ENCODE results near the gene TPRKB.
"Not testable (repeated sequence)": the region's sequence is repeated elsewhere in the genome, so short reads cannot be mapped to it uniquely, and the experiment has no call there.

The TPRKB gene

GRCh38 chr2:73736855-73737779 lies at the start of gene TPRKB:
TSS of gene TPRKB (minus strand) at chr2:73737345. CDS start at chr2:73734569, 2,776 bp downstream.
- DNase-seq (ENCODE audit: low spot score) = peak; percentile 97
- in situ Hi-C loops (cut with MboI; ENCODE audit: low sequenced_read_pairs, unreplicated experiment) = no loop called here
- TF ChIP-seq CTCF (IDR thresholded peaks at IDR 0.05; ENCODE audit: borderline replicate concordance, control extremely low read depth, extremely low read depth, insufficient read depth, missing control alignments) = no peak

- DNase-seq (ENCODE audit: low spot score); in situ Hi-C loops (cut with MboI; ENCODE audit: low sequenced_read_pairs, unreplicated experiment): not testable (repeated sequence)
Measured at GRCh38 chr2:73783883-73784282, 46.7 kb upstream of the TPRKB start, which contains the start of gene C2orf78. TSS of gene C2orf78 (plus strand) at chr2:73784183. CDS start at chr2:73784310, 127 bp downstream.

- in situ Hi-C loops (cut with MboI; ENCODE audit: low sequenced_read_pairs, unreplicated experiment) = not testable (repeated sequence)
Measured at GRCh38 chr2:73783402-73783801, 46.3 kb upstream of the TPRKB start.

GRCh38 chr2:73780237-73780582 lies 43.1 kb upstream of the TPRKB start:
- DNase-seq (ENCODE audit: low spot score) = no peak
- TF ChIP-seq CTCF (IDR thresholded peaks at IDR 0.05; ENCODE audit: borderline replicate concordance, control extremely low read depth, extremely low read depth, insufficient read depth, missing control alignments) = no peak
- in situ Hi-C loops (cut with MboI; ENCODE audit: low sequenced_read_pairs, unreplicated experiment) = no loop called here

More at GRCh38 chr2:73783402-73783801, 46.3 kb upstream of the TPRKB start:
- not testable (repeated sequence) for DNase-seq (ENCODE audit: low spot score)

GRCh38 chr2:73779467-73780236 lies 42.5 kb upstream of the TPRKB start, which contains the start of gene DUSP11:
TSS of gene DUSP11 (minus strand) at chr2:73780103. CDS start at chr2:73779974, 129 bp downstream.
- DNase-seq (ENCODE audit: low spot score) = peak; percentile 96
- in situ Hi-C loops (cut with MboI; ENCODE audit: low sequenced_read_pairs, unreplicated experiment) = no loop called here
- peak; percentile 73 for TF ChIP-seq CTCF (IDR thresholded peaks at IDR 0.05; ENCODE audit: borderline replicate concordance, control extremely low read depth, extremely low read depth, insufficient read depth, missing control alignments)

GRCh38 chr2:73778867-73779466 lies 41.8 kb upstream of the TPRKB start:
- DNase-seq (ENCODE audit: low spot score); in situ Hi-C loops (cut with MboI; ENCODE audit: low sequenced_read_pairs, unreplicated experiment): not testable (repeated sequence)

GRCh38 chr2:73776869-73777519 lies 39.8 kb upstream of the TPRKB start:
- in situ Hi-C loops (cut with MboI; ENCODE audit: low sequenced_read_pairs, unreplicated experiment) = no loop called here
- TF ChIP-seq CTCF (IDR thresholded peaks at IDR 0.05; ENCODE audit: borderline replicate concordance, control extremely low read depth, extremely low read depth, insufficient read depth, missing control alignments) = no peak
- DNase-seq (ENCODE audit: low spot score) = no peak

All from GM13976 (cell line).